Measurements from ENCODE around the gene PHYKPL. TPM values are rescaled to one million over a fixed set of nuclear protein-coding genes. Genes with fewer than 3 reads are reported as not detected.

PHYKPL gene
- total and polyA plus RNA-seq, 2 donors (not counting 1 experiment from before 2014, with no cell fraction given), result 263 to 313 TPM

- Histone ChIP-seq H3K36me3 (replicated peaks in 1 of 2; ENCODE audit: control extremely low read depth in 1 of 2, control insufficient read depth in 1 of 2, extremely low read depth in 1 of 2, insufficient read depth in 2 of 2, low read length in 1 of 2) (peaks cover 0 to 78% of the 10 kb centered on the region in 2 experiments), H3K27me3 (replicated peaks in 1 of 4; ENCODE audit: control extremely low read depth in 1 of 4, control insufficient read depth in 3 of 4, insufficient read depth in 4 of 4, low read length in 3 of 4) (no peaks in the 10 kb centered on the region), H3K4me3 (ENCODE audit: control extremely low read depth in 1 of 5, extremely low read depth in 1 of 5, insufficient read depth in 1 of 5, low read depth in 2 of 5, low read length in 4 of 5) (no peak overlapping the region), H2AFZ (ENCODE audit: insufficient read depth, low read depth, low read length, poor library complexity, severe bottlenecking) (no peak overlapping the region), H4K20me1 (ENCODE audit: control insufficient read depth, insufficient read depth, low read length, poor library complexity, severe bottlenecking) (peaks cover 36% of the 10 kb centered on the region), H3K4me2 (replicated peaks; ENCODE audit: low read depth, low read length, poor library complexity, severe bottlenecking) (no peak overlapping the region), H3K79me2 (ENCODE audit: control insufficient read depth, insufficient read depth, low read length) (peaks cover 22% of the 10 kb centered on the region), H3K9ac (ENCODE audit: low read length) (no peak overlapping the region), H3K9me3 (ENCODE audit: control extremely low read depth in 1 of 3, control insufficient read depth in 2 of 3, insufficient read depth in 1 of 3, low read length in 2 of 3) (no peaks in the 10 kb centered on the region), H3K4me1 (ENCODE audit: control insufficient read depth in 2 of 2, insufficient read depth in 2 of 2, low read length in 2 of 2) (peaks cover 7 to 11% of the 10 kb centered on the region in 2 donors), H3K27ac (ENCODE audit: low read length in 2 of 2) (no peak overlapping the region)
- intact Hi-C loops (cut with micrococcal nuclease), result no loop called here
- H3K4me1 Mint-ChIP-seq, result peaks cover 8% of the 10 kb centered on the region
- POLR2A ChIA-PET, result interaction anchor here (2.8 kb wide), 1 partner anchor 10 kb away, joined by 7 read pairs; the partner anchor contains the start of gene HNRNPAB
- no peak overlapping the region for H3K27ac Mint-ChIP-seq
- DNase-seq, result no peak
- no peak for TF ChIP-seq EZH2 (IDR thresholded peaks at IDR 0.05; ENCODE audit: borderline replicate concordance, insufficient read depth, low read depth, low read length, poor library complexity, severe bottlenecking)
- no peak for TF ChIP-seq CTCF (IDR thresholded peaks at IDR 0.05)
- no peak overlapping the region for H3K4me3 Mint-ChIP-seq
- CTCF ChIA-PET, result interaction anchor here (2.5 kb wide), 1 partner anchor 10 kb away, joined by 7 read pairs; the partner anchor contains the start of gene HNRNPAB
- no peaks in the 10 kb centered on the region for H3K27me3 Mint-ChIP-seq
- 83% methylated on average over 1 of the region's 6 CpGs for WGBS (ENCODE audit: insufficient coverage)
- ATAC-seq (ENCODE audit: low read depth), result no peak
- H3K9me3 Mint-ChIP-seq (ENCODE audit: insufficient read depth), result no peaks in the 10 kb centered on the region
These were observed 18.3 kb downstream of the PHYKPL start for GRCh38 chr5:178214160-178214803.

GRCh38 chr5:178213748-178214151 is 18.9 kb downstream of the PHYKPL start:
- WGBS (ENCODE audit: insufficient coverage), result 80% methylated on average over 1 of the region's 8 CpGs
- Histone ChIP-seq H2AFZ (ENCODE audit: insufficient read depth, low read depth, low read length, poor library complexity, severe bottlenecking) (no peak overlapping the region), H3K79me2 (ENCODE audit: control insufficient read depth, insufficient read depth, low read length) (peaks cover 25% of the 10 kb centered on the region)

More at GRCh38 chr5:178213748-178214151, 18.9 kb downstream of the PHYKPL start:
- no peak for DNase-seq
- no peak for ATAC-seq (ENCODE audit: low read depth)
- H3K4me1 Mint-ChIP-seq, result peaks cover 11% of the 10 kb centered on the region
- POLR2A ChIA-PET, result interaction anchor here (2.8 kb wide), 1 partner anchor 9 kb away, joined by 7 read pairs; the partner anchor contains the start of gene HNRNPAB
- no peaks in the 10 kb centered on the region for H3K27me3 ChIP-seq (replicated peaks in 1 of 4; ENCODE audit: control extremely low read depth in 1 of 4, control insufficient read depth in 3 of 4, insufficient read depth in 4 of 4, low read length in 3 of 4)
- intact Hi-C loops (cut with micrococcal nuclease), result no loop called here
- H3K27ac Mint-ChIP-seq, result no peak overlapping the region
- H3K4me2 ChIP-seq (replicated peaks; ENCODE audit: low read depth, low read length, poor library complexity, severe bottlenecking), result no peak overlapping the region
- no peak overlapping the region for H3K4me3 ChIP-seq (ENCODE audit: control extremely low read depth in 1 of 5, extremely low read depth in 1 of 5, insufficient read depth in 1 of 5, low read depth in 2 of 5, low read length in 4 of 5)
- H3K4me1 ChIP-seq (ENCODE audit: control insufficient read depth in 2 of 2, insufficient read depth in 2 of 2, low read length in 2 of 2), result peaks cover 7 to 11% of the 10 kb centered on the region in 2 donors
- no peak for TF ChIP-seq CTCF (IDR thresholded peaks at IDR 0.05)
- TF ChIP-seq EZH2 (IDR thresholded peaks at IDR 0.05; ENCODE audit: borderline replicate concordance, insufficient read depth, low read depth, low read length, poor library complexity, severe bottlenecking), result no peak
- CTCF ChIA-PET, result interaction anchor here (2.5 kb wide), 1 partner anchor 9 kb away, joined by 7 read pairs; the partner anchor contains the start of gene HNRNPAB
- no peaks in the 10 kb centered on the region for H3K27me3 Mint-ChIP-seq
- no peaks in the 10 kb centered on the region for H3K9me3 ChIP-seq (ENCODE audit: control extremely low read depth in 1 of 3, control insufficient read depth in 2 of 3, insufficient read depth in 1 of 3, low read length in 2 of 3)
- no peak overlapping the region for H3K27ac ChIP-seq (ENCODE audit: low read length in 2 of 2)
- peaks cover 0 to 81% of the 10 kb centered on the region in 2 experiments for H3K36me3 ChIP-seq (replicated peaks in 1 of 2; ENCODE audit: control extremely low read depth in 1 of 2, control insufficient read depth in 1 of 2, extremely low read depth in 1 of 2, insufficient read depth in 2 of 2, low read length in 1 of 2)
- H3K9ac ChIP-seq (ENCODE audit: low read length), result no peak overlapping the region
- no peaks in the 10 kb centered on the region for H3K9me3 Mint-ChIP-seq (ENCODE audit: insufficient read depth)
- H4K20me1 ChIP-seq (ENCODE audit: control insufficient read depth, insufficient read depth, low read length, poor library complexity, severe bottlenecking), result peaks cover 41% of the 10 kb centered on the region
- no peak overlapping the region for H3K4me3 Mint-ChIP-seq

Measured in B cell (primary cell).